ENCODE measurements around the gene HES1. TPM values are rescaled to one million over a fixed set of nuclear protein-coding genes. Genes with fewer than 3 reads are reported as not detected.

HES1 gene, protein sequence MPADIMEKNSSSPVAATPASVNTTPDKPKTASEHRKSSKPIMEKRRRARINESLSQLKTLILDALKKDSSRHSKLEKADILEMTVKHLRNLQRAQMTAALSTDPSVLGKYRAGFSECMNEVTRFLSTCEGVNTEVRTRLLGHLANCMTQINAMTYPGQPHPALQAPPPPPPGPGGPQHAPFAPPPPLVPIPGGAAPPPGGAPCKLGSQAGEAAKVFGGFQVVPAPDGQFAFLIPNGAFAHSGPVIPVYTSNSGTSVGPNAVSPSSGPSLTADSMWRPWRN
- total RNA-seq = 91.4 TPM

DNA sequence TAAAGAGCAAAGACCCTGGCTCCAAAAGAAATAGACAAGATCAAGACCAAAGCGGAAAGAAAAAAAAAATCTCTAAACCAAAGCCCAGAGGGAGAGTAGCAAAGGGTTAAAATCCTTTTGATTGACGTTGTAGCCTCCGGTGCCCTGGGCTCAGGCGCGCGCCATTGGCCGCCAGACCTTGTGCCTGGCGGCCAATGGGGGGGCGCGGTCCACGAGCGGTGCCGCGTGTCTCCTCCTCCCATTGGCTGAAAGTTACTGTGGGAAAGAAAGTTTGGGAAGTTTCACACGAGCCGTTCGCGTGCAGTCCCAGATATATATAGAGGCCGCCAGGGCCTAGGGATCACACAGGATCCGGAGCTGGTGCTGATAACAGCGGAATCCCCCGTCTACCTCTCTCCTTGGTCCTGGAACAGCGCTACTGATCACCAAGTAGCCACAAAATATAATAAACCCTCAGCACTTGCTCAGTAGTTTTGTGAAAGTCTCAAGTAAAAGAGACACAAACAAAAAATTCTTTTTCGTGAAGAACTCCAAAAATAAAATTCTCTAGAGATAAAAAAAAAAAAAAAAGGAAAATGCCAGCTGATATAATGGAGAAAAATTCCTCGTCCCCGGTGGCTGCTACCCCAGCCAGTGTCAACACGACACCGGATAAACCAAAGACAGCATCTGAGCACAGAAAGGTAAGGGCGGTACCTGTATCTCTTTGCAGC is at the start of gene HES1:
Gene HES1 (plus strand): TSS at position 343 of the 713 bp plus-strand sequence. CDS start 233 bp downstream, at position 576.

Small RNA genes within 50 kb of the gene (small RNA-seq; reads per million reads assigned to genes)
- gene RN7SL215P (ENCODE audit: low replicate concordance) = not detected

Other genes starting within 250 kb of the HES1 start
- gene CPN2, start 215.2 kb downstream of the HES1 start, total RNA-seq = 0.12 TPM
- 0.06 TPM for gene LRRC15, start 233.6 kb downstream of the HES1 start, total RNA-seq